Progenitor cell of endocrine pancreas (in vitro differentiated cells): ENCODE results near the gene DNAAF2. TPM values are rescaled to one million over a fixed set of nuclear protein-coding genes. Genes with fewer than 3 reads are reported as not detected.

Experiments
- DNase-seq: peaks from one replicate; pipeline ENCODE4 v3.0.0; 2021; ENCODE audit warnings: low spot score; ENCODE audit not compliant: unreplicated experiment
- H3K27ac Mint-ChIP-seq: 2 replicates; pipeline ENCODE4 v1.8.0; 2021; ENCODE audit warnings: mild to moderate bottlenecking, moderate library complexity, mixed read lengths
- H3K27me3 Mint-ChIP-seq: 2 replicates; pipeline ENCODE4 v1.8.0; 2021; ENCODE audit warnings: mixed read lengths
- H3K36me3 Mint-ChIP-seq: 2 replicates; pipeline ENCODE4 v1.8.0; 2022; ENCODE audit warnings: mixed read lengths; ENCODE audit not compliant: insufficient read depth
- H3K4me1 Mint-ChIP-seq: 2 replicates; pipeline ENCODE4 v1.8.0; 2021; ENCODE audit warnings: low read depth, mixed read lengths
- H3K4me3 Mint-ChIP-seq: 2 replicates; pipeline ENCODE4 v1.8.0; 2021; ENCODE audit warnings: low read depth, mild to moderate bottlenecking, moderate library complexity, mixed read lengths
- H3K9me3 Mint-ChIP-seq: 2 replicates; pipeline ENCODE4 v1.8.0; 2021; ENCODE audit warnings: low read depth, mixed read lengths
- CTCF ChIP-seq: fragments of 200-600 bp; sonication (generic); IDR thresholded peaks from one replicate; pipeline ENCODE4 v1.5.0; 2021; ENCODE audit warnings: antibody characterized with exemption, mild to moderate bottlenecking; ENCODE audit not compliant: unreplicated experiment
- total RNA-seq: library from RNA; stranded (reverse); gene quantifications from 2 replicates; pipeline ENCODE4 v1.2.1, GENCODE V29; 2021

Gene DNAAF2
- total RNA-seq, 1 donor from 2014 or later = 20.5 TPM

DNA sequence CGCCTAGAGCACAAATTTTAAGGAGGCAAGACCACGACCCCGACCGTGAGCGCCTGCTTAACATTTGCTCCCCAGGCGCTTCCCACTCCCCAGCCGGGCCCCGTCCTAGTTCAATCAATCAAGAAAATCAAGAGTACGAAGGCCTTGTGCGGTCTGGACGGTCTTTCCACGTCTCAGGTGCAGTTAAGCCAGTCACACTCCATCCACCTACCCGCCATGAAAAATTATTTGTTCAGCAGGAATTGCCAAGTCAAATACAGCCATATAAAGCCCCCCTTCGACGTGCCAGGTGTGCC lies 36.9 kb downstream of the DNAAF2 start:
- Mint-ChIP-seq H3K27ac (peak overlapping the region; percentile 98), H3K4me1 (peaks cover 34% of the 10 kb centered on the region), H3K9me3 (no peaks in the 10 kb centered on the region), H3K27me3 (no peaks in the 10 kb centered on the region), H3K36me3 (no peaks in the 10 kb centered on the region), H3K4me3 (peak overlapping the region; percentile 86)
- TF ChIP-seq CTCF = no peak
- no peak for DNase-seq

- peak overlapping the region; percentile 93 for H3K27ac Mint-ChIP-seq
- no peaks in the 10 kb centered on the region for H3K27me3 Mint-ChIP-seq
- H3K9me3 Mint-ChIP-seq = no peaks in the 10 kb centered on the region
- no peak for TF ChIP-seq CTCF
- no peaks in the 10 kb centered on the region for H3K36me3 Mint-ChIP-seq
- H3K4me1 Mint-ChIP-seq = peaks cover 28% of the 10 kb centered on the region
- H3K4me3 Mint-ChIP-seq = peak overlapping the region; percentile 22
- no peak for DNase-seq
Observed at GRCh38 chr14:49594347-49595091, 40.5 kb downstream of the DNAAF2 start.

DNA sequence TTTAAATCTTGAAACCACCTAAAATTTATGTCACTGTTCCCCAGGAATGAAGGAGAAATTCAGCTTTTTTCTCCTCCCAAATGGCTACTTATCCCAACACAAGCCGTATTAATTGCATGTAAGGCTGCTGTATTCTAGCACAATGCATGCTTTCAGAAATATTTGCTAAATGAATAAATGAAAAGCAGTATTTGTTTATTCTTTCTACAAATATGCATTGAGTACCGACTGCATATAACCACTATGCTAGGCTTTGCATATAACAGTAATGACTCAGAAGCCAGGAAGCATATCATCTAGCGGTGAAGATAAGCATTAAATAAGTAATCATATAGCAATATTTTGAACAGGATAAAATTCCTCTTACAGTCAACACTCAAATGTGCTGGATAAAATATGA lies 42.0 kb downstream of the DNAAF2 start:
- Mint-ChIP-seq H3K4me3 (no peak overlapping the region), H3K4me1 (peaks cover 25% of the 10 kb centered on the region), H3K27me3 (no peaks in the 10 kb centered on the region), H3K36me3 (no peaks in the 10 kb centered on the region), H3K9me3 (no peaks in the 10 kb centered on the region), H3K27ac (no peak overlapping the region)
- DNase-seq = no peak
- TF ChIP-seq CTCF = no peak

DNA sequence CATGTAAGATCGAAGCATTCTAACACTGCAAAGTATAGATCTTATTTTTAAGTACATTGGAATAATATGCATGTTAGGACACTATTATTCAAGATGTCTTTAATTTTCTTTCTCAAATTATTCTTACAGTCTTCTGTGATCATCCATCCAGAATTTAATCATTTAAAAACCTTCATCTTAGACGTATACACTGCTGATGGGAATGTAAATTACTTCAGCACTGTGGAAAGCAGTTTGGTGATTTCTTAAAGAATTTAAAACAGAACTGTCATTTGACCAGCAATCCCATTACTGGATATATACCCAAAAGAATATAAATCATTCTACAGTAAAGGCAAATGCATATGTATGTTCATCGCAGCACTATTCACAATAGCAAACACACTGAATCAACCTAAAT lies 45.7 kb downstream of the DNAAF2 start:
- Mint-ChIP-seq H3K27me3 (no peaks in the 10 kb centered on the region), H3K27ac (no peak overlapping the region), H3K4me1 (peaks cover 8% of the 10 kb centered on the region), H3K9me3 (no peaks in the 10 kb centered on the region), H3K4me3 (no peak overlapping the region), H3K36me3 (peaks cover 2% of the 10 kb centered on the region)
- no peak for TF ChIP-seq CTCF
- DNase-seq = no peak

- peak overlapping the region; percentile 100 for H3K27ac Mint-ChIP-seq
- H3K27me3 Mint-ChIP-seq = no peaks in the 10 kb centered on the region
- TF ChIP-seq CTCF = peak; percentile 93
- H3K4me3 Mint-ChIP-seq = peak overlapping the region; percentile 94
- H3K36me3 Mint-ChIP-seq = peaks cover 20% of the 10 kb centered on the region
- DNase-seq = no peak
- peaks cover 17% of the 10 kb centered on the region for H3K4me1 Mint-ChIP-seq
- no peaks in the 10 kb centered on the region for H3K9me3 Mint-ChIP-seq
Observed at GRCh38 chr14:49586673-49587460, 48.2 kb downstream of the DNAAF2 start.
